Thoracic aorta (tissue), 2 donors: ENCODE data around the gene ATP2A3. TPM values are rescaled to one million over a fixed set of nuclear protein-coding genes. Genes with fewer than 3 reads are reported as not detected.

ENCODE experiments used
- ATAC-seq: fragments of 150-250 bp; one replicate; pipeline ENCODE4 v1.8.0; 2017; ENCODE audit warnings: low read depth; ENCODE audit not compliant: insufficient number of reproducible peaks, low FRiP score
- DNase-seq: peaks from one replicate; pipeline ENCODE4 v3.0.0-alpha.2; 2020; ENCODE audit warnings: low spot score
- H3K27ac ChIP-seq, 2 donors: fragments of 200-600 bp; sonication (generic); 1 replicate in 1 of 2; 2 replicates in 1 of 2; pipeline ENCODE4 v1.5.1; 2016; ENCODE audit warnings: mild to moderate bottlenecking in 2 of 2, moderate library complexity in 2 of 2
- H3K27me3 ChIP-seq: fragments of 200-600 bp; sonication (generic); replicated peaks from 2 replicates; pipeline ENCODE4 v1.6.0; 2016; ENCODE audit warnings: mild to moderate bottlenecking; ENCODE audit not compliant: insufficient read depth
- H3K36me3 ChIP-seq: fragments of 200-600 bp; sonication (generic); one replicate; pipeline ENCODE4 v1.5.1; 2016
- H3K4me1 ChIP-seq, 2 donors: fragments of 200-600 bp; sonication (generic); 1 replicate in 1 of 2; 2 replicates in 1 of 2; pipeline versions ENCODE4 v1.5.1 to v1.6.0; 2016; ENCODE audit warnings: low read depth in 2 of 2, mild to moderate bottlenecking in 1 of 2; ENCODE audit not compliant: control insufficient read depth in 1 of 2
- H3K4me3 ChIP-seq: fragments of 200-600 bp; sonication (generic); 2 replicates; pipeline ENCODE4 v1.5.1; 2016; ENCODE audit warnings: mild to moderate bottlenecking
- H3K9me3 ChIP-seq: fragments of 200-600 bp; sonication (generic); 2 replicates; pipeline ENCODE4 v1.5.1; 2016
- total RNA-seq, 2 donors: library from RNA; depleted of rRNA; stranded (reverse); fragments of >200 nt; gene quantifications; one replicate each; pipeline versions ENCODE4 v1.1.0 to v1.2.3, GENCODE V29; 2016
- TF ChIP-seq, protein P1 (sequence below): fragments of 200-600 bp; sonication (generic); IDR thresholded peaks from one replicate; pipeline ENCODE4 v1.5.1; 2019; ENCODE audit warnings: antibody characterized with exemption

The ATP2A3 gene
- total RNA-seq, 2 donors from 2014 or later = 37.2 to 50.4 TPM

DNA sequence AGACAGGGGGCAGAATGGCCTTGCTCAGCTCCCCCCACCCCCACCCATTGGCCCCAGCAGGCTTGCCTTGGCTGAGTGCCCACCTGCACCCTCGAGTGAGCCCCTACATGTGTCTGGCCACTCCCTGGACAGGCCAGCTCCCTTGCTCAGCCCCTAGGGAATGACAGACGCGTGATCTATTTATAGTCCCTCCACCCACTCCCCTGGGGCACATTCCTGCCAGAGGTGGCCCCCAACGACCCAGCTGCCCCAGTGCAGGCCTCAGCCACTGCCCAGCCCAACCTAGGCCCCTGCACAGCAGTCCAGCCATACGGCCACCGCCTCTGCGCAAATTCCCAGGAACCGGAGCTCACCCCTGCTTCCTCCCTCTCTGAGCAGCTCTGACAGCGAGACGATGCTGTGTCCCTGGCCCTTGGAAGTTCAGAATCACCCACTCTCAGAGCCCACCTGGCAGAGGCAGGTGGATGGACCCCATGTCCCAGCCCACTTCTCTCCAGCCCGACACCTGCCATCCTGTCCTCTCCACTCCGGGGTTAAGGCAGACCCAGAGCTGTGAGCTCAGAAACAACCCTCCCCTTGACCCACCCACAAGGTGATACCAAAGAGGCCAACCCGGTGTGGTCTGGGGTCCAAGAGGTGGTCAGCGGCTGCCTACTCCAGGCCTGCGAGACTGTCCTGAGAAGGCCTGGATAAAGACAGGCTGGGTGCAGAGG, 36.5 kb downstream of the ATP2A3 start:
- Histone ChIP-seq H3K36me3 (peaks cover 3% of the 10 kb centered on the region), H3K4me1 (peaks cover 0 to 18% of the 10 kb centered on the region in 2 donors), H3K4me3 (no peak overlapping the region), H3K9me3 (no peaks in the 10 kb centered on the region), H3K27me3 (no peaks in the 10 kb centered on the region), H3K27ac (no peak overlapping the region)
- DNase-seq (no peak), ATAC-seq (no peak)
- TF ChIP-seq, protein P1, sequence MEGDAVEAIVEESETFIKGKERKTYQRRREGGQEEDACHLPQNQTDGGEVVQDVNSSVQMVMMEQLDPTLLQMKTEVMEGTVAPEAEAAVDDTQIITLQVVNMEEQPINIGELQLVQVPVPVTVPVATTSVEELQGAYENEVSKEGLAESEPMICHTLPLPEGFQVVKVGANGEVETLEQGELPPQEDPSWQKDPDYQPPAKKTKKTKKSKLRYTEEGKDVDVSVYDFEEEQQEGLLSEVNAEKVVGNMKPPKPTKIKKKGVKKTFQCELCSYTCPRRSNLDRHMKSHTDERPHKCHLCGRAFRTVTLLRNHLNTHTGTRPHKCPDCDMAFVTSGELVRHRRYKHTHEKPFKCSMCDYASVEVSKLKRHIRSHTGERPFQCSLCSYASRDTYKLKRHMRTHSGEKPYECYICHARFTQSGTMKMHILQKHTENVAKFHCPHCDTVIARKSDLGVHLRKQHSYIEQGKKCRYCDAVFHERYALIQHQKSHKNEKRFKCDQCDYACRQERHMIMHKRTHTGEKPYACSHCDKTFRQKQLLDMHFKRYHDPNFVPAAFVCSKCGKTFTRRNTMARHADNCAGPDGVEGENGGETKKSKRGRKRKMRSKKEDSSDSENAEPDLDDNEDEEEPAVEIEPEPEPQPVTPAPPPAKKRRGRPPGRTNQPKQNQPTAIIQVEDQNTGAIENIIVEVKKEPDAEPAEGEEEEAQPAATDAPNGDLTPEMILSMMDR = no peak

DNA sequence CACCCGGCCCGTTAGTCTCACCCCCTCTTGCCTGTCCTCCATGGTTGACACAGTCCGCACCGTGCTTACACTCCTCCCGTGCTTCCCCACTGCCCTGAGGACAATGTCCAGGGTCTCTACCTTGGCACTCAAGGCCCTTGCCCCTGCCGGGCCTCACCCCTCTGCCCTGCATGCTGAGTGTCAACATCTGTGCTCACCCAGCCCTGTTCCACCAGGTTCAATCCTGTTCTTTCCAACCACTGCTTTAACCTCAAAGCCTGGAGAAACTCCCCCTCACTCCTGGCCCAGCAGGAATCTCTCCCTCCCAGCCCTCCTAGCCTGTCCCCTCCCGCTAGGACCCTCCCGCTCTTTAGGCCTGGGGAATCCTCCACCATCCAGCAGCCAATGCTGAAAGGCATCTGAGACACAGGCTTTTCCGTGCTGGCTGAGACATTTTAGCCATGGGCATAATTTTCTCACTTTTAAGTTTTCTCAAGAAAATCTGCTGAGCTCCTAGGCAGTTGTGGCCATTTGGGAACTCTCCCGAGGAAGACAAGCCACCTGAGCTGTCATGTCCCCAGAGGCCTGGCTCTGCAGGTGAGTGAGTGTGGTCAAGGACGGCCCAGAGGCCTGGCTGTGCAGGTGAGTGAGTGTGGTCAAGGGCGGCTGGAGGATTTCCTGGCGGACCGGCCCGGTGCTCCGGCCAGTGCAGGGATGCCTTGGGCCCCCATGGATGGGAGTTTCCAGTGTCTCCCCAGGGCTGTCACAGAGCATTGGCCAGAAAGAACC, 37.2 kb downstream of the ATP2A3 start:
- H3K9me3 ChIP-seq = no peaks in the 10 kb centered on the region
- no peak overlapping the region for H3K27ac ChIP-seq
- H3K4me1 ChIP-seq = peaks cover 0 to 21% of the 10 kb centered on the region in 2 donors
- ATAC-seq (no peak), DNase-seq (no peak)
- peaks cover 3% of the 10 kb centered on the region for H3K36me3 ChIP-seq
- H3K4me3 ChIP-seq = no peak overlapping the region
- TF ChIP-seq, protein P1 = no peak
- no peaks in the 10 kb centered on the region for H3K27me3 ChIP-seq

- Histone ChIP-seq H3K4me3 (no peak overlapping the region), H3K27me3 (no peaks in the 10 kb centered on the region), H3K9me3 (no peaks in the 10 kb centered on the region), H3K4me1 (peaks cover 3 to 33% of the 10 kb centered on the region in 2 donors), H3K27ac (no peak overlapping the region), H3K36me3 (peaks cover 3% of the 10 kb centered on the region)
- TF ChIP-seq, protein P1 = no peak
- ATAC-seq (no peak), DNase-seq (no peak)
Measured at GRCh38 chr17:3925684-3926485, 38.4 kb downstream of the ATP2A3 start.

DNA sequence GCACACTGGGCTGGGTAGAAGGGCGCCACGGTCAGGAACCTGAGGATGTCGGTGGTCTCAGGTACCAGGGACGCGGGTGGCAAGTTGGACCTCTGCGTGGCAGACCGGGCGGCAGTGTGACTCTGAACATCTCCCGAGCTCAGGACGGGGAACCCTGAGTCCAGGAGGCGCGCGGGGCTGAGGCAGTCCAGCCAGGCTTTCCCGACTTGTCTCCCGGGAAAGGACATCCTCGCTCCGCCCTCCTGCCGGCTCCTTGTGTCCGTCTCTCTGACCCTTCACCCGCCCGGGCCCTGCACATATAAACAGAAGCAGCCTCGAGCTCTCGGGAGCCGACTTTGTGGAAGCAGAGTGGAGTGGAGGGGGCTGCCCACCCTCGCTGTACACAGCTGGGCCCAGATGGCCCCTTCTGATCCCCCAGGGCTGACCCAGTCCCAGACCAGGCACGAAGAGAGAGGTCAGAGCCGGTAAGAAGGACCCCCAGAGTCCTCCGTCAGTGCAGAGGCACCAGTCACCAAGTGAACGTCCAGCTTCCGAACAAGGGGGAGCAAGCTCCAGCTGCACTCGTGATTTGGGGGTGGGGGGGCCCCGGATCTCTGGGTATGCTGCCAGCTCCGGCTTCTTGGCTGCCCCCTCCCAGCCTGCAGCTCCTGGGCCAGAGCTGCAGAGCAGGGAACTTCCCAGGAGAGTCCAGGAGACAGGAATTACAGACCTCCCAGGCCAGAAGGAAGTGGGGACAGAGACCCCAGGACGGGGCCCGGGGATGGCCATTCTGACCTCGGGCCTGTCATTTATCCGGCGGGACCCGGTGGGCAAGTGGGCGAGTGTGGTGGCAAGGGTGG, 39.5 kb downstream of the ATP2A3 start:
- H3K27ac ChIP-seq = no peak overlapping the region
- no peak for ATAC-seq
- TF ChIP-seq, protein P1 = no peak

More for the DNA sequence above, 39.5 kb downstream of the ATP2A3 start:
- Histone ChIP-seq H3K27me3 (no peaks in the 10 kb centered on the region), H3K4me3 (no peak overlapping the region), H3K36me3 (no peaks in the 10 kb centered on the region), H3K4me1 (peaks cover 3 to 38% of the 10 kb centered on the region in 2 donors), H3K9me3 (no peaks in the 10 kb centered on the region)
- no peak for DNase-seq
